DOHH2 (cell line): Measurements from ENCODE around the gene ETNPPL.

Experiments
- H3F3A ChIP-seq: fragments of 200-600 bp; sonication (generic), shearing (Covaris generic); 2 replicates; pipeline ENCODE4 v1.6.0; 2016; ENCODE audit warnings: antibody characterized with exemption, mild to moderate bottlenecking; ENCODE audit not compliant: control insufficient read depth, insufficient read depth
- H3K27ac ChIP-seq: fragments of 200-600 bp; sonication (generic); 2 replicates; pipeline ENCODE4 v1.5.1; 2014; ENCODE audit warnings: low read depth, mild to moderate bottlenecking, low read length, moderate library complexity
- H3K27me3 ChIP-seq: fragments of 200-600 bp; sonication (generic); 2 replicates; pipeline ENCODE4 v1.6.1; 2014; ENCODE audit warnings: mild to moderate bottlenecking, low read length, mixed read lengths; ENCODE audit not compliant: control insufficient read depth
- H3K36me3 ChIP-seq: fragments of 200-600 bp; sonication (generic); 2 replicates; pipeline ENCODE4 v1.6.1; 2014; ENCODE audit warnings: mild to moderate bottlenecking, low read length, moderate library complexity, mixed read lengths; ENCODE audit not compliant: control insufficient read depth
- H3K4me1 ChIP-seq: fragments of 200-600 bp; sonication (generic); 2 replicates; pipeline ENCODE4 v1.6.1; 2014; ENCODE audit warnings: mild to moderate bottlenecking, low read length, mixed read lengths; ENCODE audit not compliant: control insufficient read depth
- H3K4me2 ChIP-seq: fragments of 200-600 bp; sonication (generic); 2 replicates; pipeline ENCODE4 v1.6.0; 2014; ENCODE audit warnings: mild to moderate bottlenecking, low read length, moderate library complexity
- H3K4me3 ChIP-seq: fragments of 200-600 bp; sonication (generic); 2 replicates; pipeline ENCODE4 v1.5.1; 2014; ENCODE audit warnings: mild to moderate bottlenecking, low read length, mixed read lengths
- H3K79me2 ChIP-seq: fragments of 200-600 bp; sonication (generic); 2 replicates; pipeline ENCODE4 v1.6.1; 2014; ENCODE audit warnings: mild to moderate bottlenecking, low read length, mixed read lengths; ENCODE audit not compliant: control insufficient read depth
- H3K9me2 ChIP-seq: fragments of 200-600 bp; sonication (generic); replicated peaks from 2 replicates; pipeline ENCODE4 v1.6.1; 2014; ENCODE audit warnings: mild to moderate bottlenecking, low read length, mixed read lengths; ENCODE audit not compliant: control insufficient read depth
- H3K9me3 ChIP-seq: fragments of 200-600 bp; sonication (generic); 2 replicates; pipeline ENCODE4 v1.6.1; 2014; ENCODE audit warnings: antibody characterized with exemption, low read length, mixed read lengths; ENCODE audit not compliant: control insufficient read depth, insufficient read depth
- H4K20me1 ChIP-seq: fragments of 200-600 bp; sonication (generic); 2 replicates; pipeline ENCODE4 v1.6.0; 2014; ENCODE audit warnings: low read depth, mild to moderate bottlenecking, antibody characterized with exemption, low read length, moderate library complexity; ENCODE audit not compliant: control insufficient read depth, insufficient read depth
- CTCF ChIP-seq: fragments of 200-600 bp; sonication (generic); IDR thresholded peaks from one replicate; pipeline ENCODE4 v1.5.1; 2014; ENCODE audit warnings: antibody characterized with exemption, mild to moderate bottlenecking, low read depth, low read length; ENCODE audit not compliant: poor library complexity, severe bottlenecking
- EZH2phosphoT487 ChIP-seq: fragments of 200-600 bp; sonication (generic); IDR thresholded peaks from 2 replicates; pipeline ENCODE4 v1.6.1; 2017; ENCODE audit warnings: borderline replicate concordance, mild to moderate bottlenecking, antibody characterized with exemption, low read length, moderate library complexity, mixed read lengths

ETNPPL gene

GRCh38 chr4:108729731-108730130 is 33.1 kb downstream of the ETNPPL start:
- Histone ChIP-seq H3K9me3 (peaks cover 4% of the 10 kb centered on the region; the same call in 1 of the 2 replicates), H3K4me1 (no peaks in the 10 kb centered on the region), H3K4me3 (no peak overlapping the region), H4K20me1 (no peaks in the 10 kb centered on the region), H3K27me3 (no peaks in the 10 kb centered on the region; the same call in 1 of the 2 replicates), H3K79me2 (no peaks in the 10 kb centered on the region), H3K27ac (no peak overlapping the region), H3K9me2 (no peaks in the 10 kb centered on the region), H3K4me2 (no peak overlapping the region), H3F3A (no peaks in the 10 kb centered on the region), H3K36me3 (no peaks in the 10 kb centered on the region)
- TF ChIP-seq CTCF = no peak
- no peak for TF ChIP-seq EZH2phosphoT487

- Histone ChIP-seq H4K20me1 (no peaks in the 10 kb centered on the region), H3K79me2 (no peaks in the 10 kb centered on the region), H3K9me3 (peaks cover 4% of the 10 kb centered on the region; the same call in 1 of the 2 replicates), H3K9me2 (no peaks in the 10 kb centered on the region), H3K27me3 (no peaks in the 10 kb centered on the region), H3F3A (no peaks in the 10 kb centered on the region), H3K4me3 (no peak overlapping the region), H3K4me2 (no peak overlapping the region), H3K27ac (no peak overlapping the region), H3K4me1 (no peaks in the 10 kb centered on the region), H3K36me3 (no peaks in the 10 kb centered on the region)
- TF ChIP-seq EZH2phosphoT487 = no peak
Observed at GRCh38 chr4:108725457-108725856, 37.4 kb downstream of the ETNPPL start.

GRCh38 chr4:108717386-108717785 is 45.5 kb downstream of the ETNPPL start:
- H4K20me1 ChIP-seq = no peaks in the 10 kb centered on the region
- H3K9me3 ChIP-seq = no peaks in the 10 kb centered on the region
- H3K79me2 ChIP-seq = no peaks in the 10 kb centered on the region
- H3F3A ChIP-seq = no peaks in the 10 kb centered on the region
- H3K9me2 ChIP-seq = no peaks in the 10 kb centered on the region
- no peak overlapping the region for H3K4me3 ChIP-seq
- H3K27me3 ChIP-seq = no peaks in the 10 kb centered on the region
- H3K36me3 ChIP-seq = no peaks in the 10 kb centered on the region
- no peak overlapping the region for H3K27ac ChIP-seq
- no peak for TF ChIP-seq CTCF
- TF ChIP-seq EZH2phosphoT487 = no peak
- H3K4me2 ChIP-seq = no peak overlapping the region
- H3K4me1 ChIP-seq = no peaks in the 10 kb centered on the region

GRCh38 chr4:108716340-108716739 is 46.5 kb downstream of the ETNPPL start:
- no peaks in the 10 kb centered on the region for H3F3A ChIP-seq
- TF ChIP-seq EZH2phosphoT487 = no peak
- no peak for TF ChIP-seq CTCF
- H3K9me2 ChIP-seq = no peaks in the 10 kb centered on the region
- H3K27me3 ChIP-seq = no peaks in the 10 kb centered on the region
- no peaks in the 10 kb centered on the region for H3K79me2 ChIP-seq
- no peak overlapping the region for H3K4me3 ChIP-seq
- no peak overlapping the region for H3K27ac ChIP-seq
- no peak overlapping the region for H3K4me2 ChIP-seq
- no peaks in the 10 kb centered on the region for H3K36me3 ChIP-seq
- H3K4me1 ChIP-seq = no peaks in the 10 kb centered on the region
- no peaks in the 10 kb centered on the region for H4K20me1 ChIP-seq
- no peaks in the 10 kb centered on the region for H3K9me3 ChIP-seq
